Tibial nerve (tissue), 4 donors: Measurements from ENCODE around the gene PSME3.

Source experiments
- CTCF ChIP-seq, 5 experiments: fragments of 200-600 bp in 3 of 5; fragments of 450-650 bp in 2 of 5; sonication (generic) in 3 of 5; IDR thresholded peaks; one replicate each; pipeline ENCODE4 v1.5.1; 2016 to 2019; ENCODE audit warnings: antibody characterized with exemption in 5 of 5, mild to moderate bottlenecking in 3 of 5, moderate library complexity in 2 of 5
- EP300 ChIP-seq, 2 donors: sonication (generic); formaldehyde crosslinking; IDR thresholded peaks; one replicate each; pipeline ENCODE4 v1.6.1; 2017; ENCODE audit warnings: antibody characterized with exemption in 2 of 2, mild to moderate bottlenecking in 1 of 2
- POLR2A ChIP-seq, 2 donors: fragments of 450-650 bp; IDR thresholded peaks; one replicate each; pipeline ENCODE4 v1.6.1; 2017; ENCODE audit warnings: antibody characterized with exemption in 2 of 2, mild to moderate bottlenecking in 2 of 2, moderate library complexity in 2 of 2

- TF ChIP-seq CTCF (IDR thresholded peaks at IDR 0.05), result no peak
- no peak for TF ChIP-seq POLR2A (IDR thresholded peaks at IDR 0.05)
- no peak for TF ChIP-seq EP300 (IDR thresholded peaks at IDR 0.05)
Observed at GRCh38 chr17:42835732-42836131, 2.5 kb downstream of the PSME3 start.
